Effector memory CD8-positive, alpha-beta T cell (primary cell): ENCODE results near the gene EYS.
A peak's percentile ranks its signal among the peaks of the same experiment; 100 is the strongest.
"Not testable (repeated sequence)": the region's sequence is repeated elsewhere in the genome, so short reads cannot be mapped to it uniquely, and the experiment has no call there.

Source experiments
- ATAC-seq: fragments of 150-1000 bp; cut with Tn5 transposase; replicated peaks from 2 replicates; pipeline ENCODE4 v1.10.0; 2021; ENCODE audit warnings: mild to moderate bottlenecking, moderate library complexity
- DNase-seq, 3 experiments: peaks; one replicate each; pipeline ENCODE4 v3.0.0; 2021
- H3K27ac Mint-ChIP-seq, 2 donors: one replicate each; pipeline ENCODE4 v1.8.0; 2022; ENCODE audit warnings: mild to moderate bottlenecking in 2 of 2, mixed read lengths in 2 of 2, moderate library complexity in 2 of 2
- H3K27me3 Mint-ChIP-seq, 2 donors: one replicate each; pipeline ENCODE4 v1.8.0; 2022; ENCODE audit warnings: mixed read lengths in 2 of 2
- H3K36me3 Mint-ChIP-seq: one replicate; pipeline ENCODE4 v1.8.0; 2022; ENCODE audit warnings: mild to moderate bottlenecking, moderate library complexity, mixed read lengths; ENCODE audit not compliant: insufficient read depth
- H3K4me1 Mint-ChIP-seq, 2 donors: one replicate each; pipeline ENCODE4 v1.8.0; 2022; ENCODE audit warnings: low read depth in 2 of 2, mixed read lengths in 2 of 2
- H3K4me3 Mint-ChIP-seq, 2 donors: one replicate each; pipeline ENCODE4 v1.8.0; 2022; ENCODE audit warnings: mild to moderate bottlenecking in 2 of 2, mixed read lengths in 2 of 2, moderate library complexity in 2 of 2
- H3K9me3 Mint-ChIP-seq, 2 donors: one replicate each; pipeline ENCODE4 v1.8.0; 2022; ENCODE audit warnings: mixed read lengths in 2 of 2

EYS gene

GRCh38 chr6:63926950-63927927 is 1779.8 kb downstream of the EYS start:
- H3K9me3 Mint-ChIP-seq, result no peaks in the 10 kb centered on the region
- ATAC-seq, result no peak

GRCh38 chr6:63926258-63926780 is 1780.7 kb downstream of the EYS start:
- no peak for DNase-seq
- H3K9me3 Mint-ChIP-seq, result no peaks in the 10 kb centered on the region
- H3K4me3 Mint-ChIP-seq, result no peak overlapping the region
- no peaks in the 10 kb centered on the region for H3K27me3 Mint-ChIP-seq
- H3K27ac Mint-ChIP-seq, result no peak overlapping the region
- no peak for ATAC-seq
- no peaks in the 10 kb centered on the region for H3K4me1 Mint-ChIP-seq
- H3K36me3 Mint-ChIP-seq, result no peaks in the 10 kb centered on the region

More at GRCh38 chr6:63926950-63927927, 1779.8 kb downstream of the EYS start:
- Mint-ChIP-seq H3K27ac (no peak overlapping the region), H3K4me1 (no peaks in the 10 kb centered on the region), H3K36me3 (no peaks in the 10 kb centered on the region), H3K27me3 (no peaks in the 10 kb centered on the region), H3K4me3 (no peak overlapping the region)
- DNase-seq, result no peak

GRCh38 chr6:63923139-63923739 is 1783.8 kb downstream of the EYS start:
- H3K27ac Mint-ChIP-seq, result no peak overlapping the region
- H3K36me3 Mint-ChIP-seq, result no peaks in the 10 kb centered on the region
- H3K4me1 Mint-ChIP-seq, result no peaks in the 10 kb centered on the region
- no peak overlapping the region for H3K4me3 Mint-ChIP-seq
- no peaks in the 10 kb centered on the region for H3K9me3 Mint-ChIP-seq
- DNase-seq (no peak), ATAC-seq (peak; percentile 33)
- no peaks in the 10 kb centered on the region for H3K27me3 Mint-ChIP-seq

GRCh38 chr6:63919556-63920110 is 1787.4 kb downstream of the EYS start:
- Mint-ChIP-seq H3K27ac (no peak overlapping the region), H3K9me3 (no peaks in the 10 kb centered on the region), H3K36me3 (no peaks in the 10 kb centered on the region)

GRCh38 chr6:63912887-63913286 is 1794.1 kb downstream of the EYS start:
- no peaks in the 10 kb centered on the region for H3K36me3 Mint-ChIP-seq
- ATAC-seq (no peak), DNase-seq (no peak)
- H3K9me3 Mint-ChIP-seq, result peaks cover 0 to 2% of the 10 kb centered on the region in 2 donors
- no peaks in the 10 kb centered on the region for H3K27me3 Mint-ChIP-seq
- no peaks in the 10 kb centered on the region for H3K4me1 Mint-ChIP-seq
- no peak overlapping the region for H3K4me3 Mint-ChIP-seq
- no peak overlapping the region for H3K27ac Mint-ChIP-seq

More at GRCh38 chr6:63919556-63920110, 1787.4 kb downstream of the EYS start:
- Mint-ChIP-seq H3K4me3 (no peak overlapping the region), H3K27me3 (no peaks in the 10 kb centered on the region), H3K4me1 (no peaks in the 10 kb centered on the region)
- no peak for DNase-seq
- no peak for ATAC-seq

- no peaks in the 10 kb centered on the region for H3K27me3 Mint-ChIP-seq
- no peak overlapping the region for H3K27ac Mint-ChIP-seq
- no peak for DNase-seq
- no peaks in the 10 kb centered on the region for H3K4me1 Mint-ChIP-seq
- no peak for ATAC-seq
- H3K4me3 Mint-ChIP-seq, result no peak overlapping the region
- H3K9me3 Mint-ChIP-seq, result peaks cover 0 to 2% of the 10 kb centered on the region in 2 donors
- H3K36me3 Mint-ChIP-seq, result no peaks in the 10 kb centered on the region
These were observed 1796.0 kb downstream of the EYS start for GRCh38 chr6:63910863-63911551.

- Mint-ChIP-seq H3K27ac (no peak overlapping the region), H3K27me3 (no peaks in the 10 kb centered on the region), H3K4me3 (no peak overlapping the region), H3K4me1 (no peaks in the 10 kb centered on the region), H3K36me3 (no peaks in the 10 kb centered on the region), H3K9me3 (peaks cover 0 to 2% of the 10 kb centered on the region in 2 donors)
- ATAC-seq (no peak), DNase-seq (no peak)
These were observed 1802.3 kb downstream of the EYS start for GRCh38 chr6:63904650-63905248.

GRCh38 chr6:63899550-63899949 is 1807.5 kb downstream of the EYS start:
- ATAC-seq (no peak), DNase-seq (no peak)
- H3K36me3 Mint-ChIP-seq, result no peaks in the 10 kb centered on the region
- no peak overlapping the region for H3K27ac Mint-ChIP-seq
- no peaks in the 10 kb centered on the region for H3K27me3 Mint-ChIP-seq
- peaks cover 0 to 5% of the 10 kb centered on the region in 2 donors for H3K9me3 Mint-ChIP-seq
- H3K4me1 Mint-ChIP-seq, result no peaks in the 10 kb centered on the region
- H3K4me3 Mint-ChIP-seq, result no peak overlapping the region

GRCh38 chr6:63897952-63898351 is 1809.1 kb downstream of the EYS start:
- Mint-ChIP-seq H3K4me1 (no peaks in the 10 kb centered on the region), H3K4me3 (no peak overlapping the region), H3K27me3 (no peaks in the 10 kb centered on the region), H3K36me3 (no peaks in the 10 kb centered on the region), H3K9me3 (peaks cover 7 to 8% of the 10 kb centered on the region in 2 donors), H3K27ac (no peak overlapping the region)
- ATAC-seq, result no peak
- no peak for DNase-seq

GRCh38 chr6:63897459-63897858 is 1809.6 kb downstream of the EYS start:
- peaks cover 7% of the 10 kb centered on the region in 2 donors for H3K9me3 Mint-ChIP-seq
- H3K4me3 Mint-ChIP-seq, result no peak overlapping the region
- H3K27me3 Mint-ChIP-seq, result no peaks in the 10 kb centered on the region
- ATAC-seq, result no peak
- H3K27ac Mint-ChIP-seq, result no peak overlapping the region
- no peaks in the 10 kb centered on the region for H3K36me3 Mint-ChIP-seq
- H3K4me1 Mint-ChIP-seq, result no peaks in the 10 kb centered on the region
- no peak for DNase-seq

- no peak overlapping the region for H3K4me3 Mint-ChIP-seq
- no peak for ATAC-seq
- no peaks in the 10 kb centered on the region for H3K4me1 Mint-ChIP-seq
- H3K27me3 Mint-ChIP-seq, result no peaks in the 10 kb centered on the region
- peaks cover 5% of the 10 kb centered on the region for H3K36me3 Mint-ChIP-seq
- no peak for DNase-seq
- H3K9me3 Mint-ChIP-seq, result peaks cover 10 to 32% of the 10 kb centered on the region in 2 donors
- no peak overlapping the region for H3K27ac Mint-ChIP-seq
These were observed 1818.6 kb downstream of the EYS start for GRCh38 chr6:63888416-63888815.

GRCh38 chr6:63887804-63888203 is 1819.2 kb downstream of the EYS start:
- peaks cover 10 to 33% of the 10 kb centered on the region in 2 donors for H3K9me3 Mint-ChIP-seq
- not testable (repeated sequence) for ATAC-seq, H3K27ac Mint-ChIP-seq, DNase-seq, H3K36me3 Mint-ChIP-seq, H3K4me1 Mint-ChIP-seq, H3K27me3 Mint-ChIP-seq, H3K4me3 Mint-ChIP-seq
